ENCODE results near the gene SORL1. TPM values are rescaled to one million over a fixed set of nuclear protein-coding genes. Genes with fewer than 3 reads are reported as not detected.

Gene SORL1
- total RNA-seq, 1 donor from 2014 or later = 7.1 TPM

DNA sequence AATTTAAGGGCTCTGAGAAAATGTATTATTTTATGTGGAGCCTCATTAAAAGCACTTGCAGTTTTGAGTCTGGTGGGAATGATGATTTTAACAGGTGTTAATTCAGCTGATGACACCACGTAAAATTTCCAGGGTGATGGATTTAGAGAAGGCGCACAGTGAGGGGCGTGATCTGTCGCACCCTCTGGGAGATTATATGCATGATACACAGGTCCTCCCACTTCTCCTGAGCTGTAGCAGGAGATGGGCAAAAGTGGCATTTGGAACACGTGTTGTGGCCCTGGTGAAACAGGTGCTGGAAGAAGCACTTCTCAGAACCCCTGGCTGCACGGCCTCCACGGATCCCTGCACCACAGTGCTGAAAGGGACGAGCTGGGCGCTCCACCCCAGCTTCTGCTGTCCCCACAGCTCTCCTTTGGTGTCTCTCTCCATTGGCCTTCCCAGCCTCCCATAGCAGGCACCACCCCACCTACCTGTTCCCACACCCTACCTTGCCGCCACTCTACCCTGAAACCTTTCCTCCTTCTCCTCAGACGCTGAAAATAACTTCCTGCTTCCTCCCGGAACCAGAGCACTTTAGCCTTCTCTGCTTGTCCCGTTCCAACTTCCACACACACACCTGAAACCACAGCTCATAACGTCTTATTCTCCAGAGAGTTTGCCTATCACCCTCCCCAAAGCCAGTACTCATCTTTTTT, 6.9 kb upstream of the SORL1 start:
- intact Hi-C loops (cut with micrococcal nuclease) = no loop called here
- H3K4me1 ChIP-seq = no peaks in the 10 kb centered on the region
- TF ChIP-seq, protein P1, sequence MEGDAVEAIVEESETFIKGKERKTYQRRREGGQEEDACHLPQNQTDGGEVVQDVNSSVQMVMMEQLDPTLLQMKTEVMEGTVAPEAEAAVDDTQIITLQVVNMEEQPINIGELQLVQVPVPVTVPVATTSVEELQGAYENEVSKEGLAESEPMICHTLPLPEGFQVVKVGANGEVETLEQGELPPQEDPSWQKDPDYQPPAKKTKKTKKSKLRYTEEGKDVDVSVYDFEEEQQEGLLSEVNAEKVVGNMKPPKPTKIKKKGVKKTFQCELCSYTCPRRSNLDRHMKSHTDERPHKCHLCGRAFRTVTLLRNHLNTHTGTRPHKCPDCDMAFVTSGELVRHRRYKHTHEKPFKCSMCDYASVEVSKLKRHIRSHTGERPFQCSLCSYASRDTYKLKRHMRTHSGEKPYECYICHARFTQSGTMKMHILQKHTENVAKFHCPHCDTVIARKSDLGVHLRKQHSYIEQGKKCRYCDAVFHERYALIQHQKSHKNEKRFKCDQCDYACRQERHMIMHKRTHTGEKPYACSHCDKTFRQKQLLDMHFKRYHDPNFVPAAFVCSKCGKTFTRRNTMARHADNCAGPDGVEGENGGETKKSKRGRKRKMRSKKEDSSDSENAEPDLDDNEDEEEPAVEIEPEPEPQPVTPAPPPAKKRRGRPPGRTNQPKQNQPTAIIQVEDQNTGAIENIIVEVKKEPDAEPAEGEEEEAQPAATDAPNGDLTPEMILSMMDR (IDR thresholded peaks at IDR 0.05; ENCODE audit: borderline replicate concordance) = no peak
- no peak for DNase-seq
- no peak overlapping the region for H3K27ac ChIP-seq (replicated peaks)
- H3K27me3 ChIP-seq (ENCODE audit: low read depth) = peaks cover 8% of the 10 kb centered on the region
- no peak overlapping the region for H3K4me3 ChIP-seq
- no peaks in the 10 kb centered on the region for H3K9me3 ChIP-seq (replicated peaks)
- H3K36me3 ChIP-seq = no peaks in the 10 kb centered on the region

DNA sequence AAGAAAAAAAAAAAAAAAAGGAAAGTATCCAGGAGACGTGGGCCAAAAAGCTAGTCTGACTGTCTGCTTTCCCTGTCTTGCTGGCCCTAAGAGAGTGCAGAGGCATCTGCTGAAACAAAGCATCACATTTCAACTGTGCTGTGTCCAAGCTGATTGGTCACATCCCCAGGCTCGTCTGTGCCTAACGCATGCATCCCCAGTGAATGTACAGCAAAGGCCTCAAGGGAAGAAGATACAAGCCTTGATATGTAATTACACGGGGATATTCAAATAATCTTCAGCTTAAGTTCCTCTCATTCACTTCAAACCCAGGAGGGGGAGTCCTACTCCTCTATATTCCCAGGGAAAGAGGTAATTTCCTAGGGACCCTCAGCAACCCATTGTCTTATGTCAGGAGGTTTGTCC, 5.4 kb upstream of the SORL1 start:
- no peak for DNase-seq
- Histone ChIP-seq H3K36me3 (no peaks in the 10 kb centered on the region), H3K27me3 (ENCODE audit: low read depth) (peaks cover 24% of the 10 kb centered on the region), H3K27ac (replicated peaks) (no peak overlapping the region), H3K4me1 (peaks cover 6% of the 10 kb centered on the region), H3K4me3 (no peak overlapping the region), H3K9me3 (replicated peaks) (no peaks in the 10 kb centered on the region)
- TF ChIP-seq, protein P1 (IDR thresholded peaks at IDR 0.05; ENCODE audit: borderline replicate concordance) = no peak
- intact Hi-C loops (cut with micrococcal nuclease) = no loop called here

DNA sequence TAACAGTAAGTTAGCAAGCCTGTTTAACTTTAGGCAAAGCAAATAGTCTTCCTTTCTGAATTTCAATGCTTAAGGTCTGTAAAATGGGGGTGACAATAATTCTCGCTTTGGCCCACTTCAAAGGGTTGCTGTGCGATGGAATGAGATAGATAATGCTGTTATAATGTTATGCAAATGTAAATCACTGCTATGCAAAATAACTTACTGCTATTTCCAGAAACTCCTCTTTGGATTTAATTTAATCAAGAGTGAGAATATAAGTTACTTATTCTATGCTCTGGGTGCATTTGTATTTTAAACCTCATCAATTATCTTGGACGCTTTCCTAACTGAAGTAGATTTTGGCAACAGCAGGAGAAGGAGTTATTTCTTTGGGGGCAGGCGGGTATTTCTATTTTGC, 4.1 kb upstream of the SORL1 start:
- Histone ChIP-seq H3K4me3 (no peak overlapping the region), H3K9me3 (replicated peaks) (no peaks in the 10 kb centered on the region), H3K27ac (replicated peaks) (no peak overlapping the region), H3K36me3 (no peaks in the 10 kb centered on the region), H3K27me3 (ENCODE audit: low read depth) (peaks cover 31% of the 10 kb centered on the region), H3K4me1 (peaks cover 14% of the 10 kb centered on the region)
- TF ChIP-seq, protein P1 (IDR thresholded peaks at IDR 0.05; ENCODE audit: borderline replicate concordance) = no peak
- DNase-seq = no peak
- intact Hi-C loops (cut with micrococcal nuclease) = no loop called here

DNA sequence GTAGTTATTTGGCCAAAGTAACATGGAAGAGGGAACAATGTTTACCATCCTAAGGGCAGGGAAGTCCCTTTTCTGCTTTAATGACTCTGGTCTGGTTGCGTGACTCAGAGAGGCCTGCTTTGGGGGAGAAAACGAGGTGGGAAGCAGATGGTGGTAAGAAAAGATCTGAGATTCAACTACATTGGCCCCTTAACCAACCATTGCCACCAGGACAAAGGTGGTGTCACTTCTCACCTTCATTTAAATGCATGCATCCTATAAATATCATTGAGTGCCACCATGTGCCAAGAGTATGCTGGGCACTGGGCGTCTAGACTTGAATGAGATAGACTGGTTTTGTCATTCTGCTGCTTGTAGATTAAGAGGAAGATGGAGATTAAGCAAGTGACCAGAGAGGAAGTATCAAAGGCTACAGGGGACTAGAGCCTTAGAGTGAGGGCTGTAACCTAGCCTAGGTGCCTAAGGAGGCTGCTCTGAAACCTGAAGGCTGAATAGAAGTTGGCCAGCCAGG, 3.6 kb upstream of the SORL1 start:
- intact Hi-C loops (cut with micrococcal nuclease) = no loop called here
- TF ChIP-seq, protein P1 (IDR thresholded peaks at IDR 0.05; ENCODE audit: borderline replicate concordance) = no peak
- Histone ChIP-seq H3K27ac (replicated peaks) (no peak overlapping the region), H3K9me3 (replicated peaks) (no peaks in the 10 kb centered on the region), H3K4me3 (no peak overlapping the region), H3K27me3 (ENCODE audit: low read depth) (peaks cover 36% of the 10 kb centered on the region), H3K36me3 (no peaks in the 10 kb centered on the region), H3K4me1 (peaks cover 14% of the 10 kb centered on the region)
- no peak for DNase-seq

DNA sequence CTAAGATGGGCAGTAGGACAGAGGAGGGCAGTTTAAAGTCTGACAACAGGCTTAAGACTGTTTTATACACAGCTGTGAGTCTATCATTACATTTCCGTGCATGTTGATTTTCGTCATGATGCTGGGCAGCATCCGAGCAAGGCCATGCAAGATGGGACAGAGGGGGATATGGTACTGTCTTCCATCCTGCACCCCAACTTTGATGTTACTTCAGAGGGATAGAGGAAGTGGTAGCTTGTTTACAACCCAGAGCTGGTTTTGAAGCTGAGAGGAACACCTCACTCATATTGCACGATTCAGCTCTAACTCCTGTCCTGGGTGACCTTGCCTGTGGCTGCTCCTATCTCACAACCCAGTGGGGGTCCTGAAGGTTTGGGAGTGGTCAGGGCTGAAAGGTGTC, 3.0 kb upstream of the SORL1 start:
- Histone ChIP-seq H3K4me3 (no peak overlapping the region), H3K27me3 (ENCODE audit: low read depth) (peaks cover 42% of the 10 kb centered on the region), H3K27ac (replicated peaks) (no peak overlapping the region), H3K9me3 (replicated peaks) (no peaks in the 10 kb centered on the region), H3K36me3 (no peaks in the 10 kb centered on the region), H3K4me1 (peaks cover 14% of the 10 kb centered on the region)
- TF ChIP-seq, protein P1 (IDR thresholded peaks at IDR 0.05; ENCODE audit: borderline replicate concordance) = no peak
- intact Hi-C loops (cut with micrococcal nuclease) = no loop called here
- no peak for DNase-seq
